ENCODE measurements around the gene PIGA.
A peak's percentile ranks its signal among the peaks of the same experiment; 100 is the strongest.

Gene PIGA

DNA sequence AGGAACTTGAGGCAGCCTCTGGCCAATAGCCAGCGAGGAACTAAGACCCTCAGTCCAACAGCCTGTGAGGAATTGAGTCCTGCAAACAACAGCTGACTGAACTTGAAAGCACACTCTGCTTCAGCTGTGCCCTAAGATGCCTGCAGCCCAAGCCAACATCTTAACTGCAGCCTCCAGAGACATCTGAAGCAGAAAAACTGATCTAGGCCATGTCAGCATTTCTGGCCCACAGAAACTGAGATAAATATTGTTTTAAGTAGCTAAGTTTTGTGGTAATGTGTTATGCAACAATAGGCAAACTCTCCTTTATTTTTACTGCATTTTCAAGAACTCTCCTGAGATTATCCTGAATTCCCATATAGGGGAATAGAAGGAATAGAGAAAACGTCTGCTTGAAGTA lies 24.4 kb upstream of the PIGA start:
- no peak overlapping the region for H3K4me3 ChIP-seq (ENCODE audit: low read depth, low read length)
- peak; percentile 28 for DNase-seq (ENCODE audit: low read depth)
- TF ChIP-seq, protein P1, sequence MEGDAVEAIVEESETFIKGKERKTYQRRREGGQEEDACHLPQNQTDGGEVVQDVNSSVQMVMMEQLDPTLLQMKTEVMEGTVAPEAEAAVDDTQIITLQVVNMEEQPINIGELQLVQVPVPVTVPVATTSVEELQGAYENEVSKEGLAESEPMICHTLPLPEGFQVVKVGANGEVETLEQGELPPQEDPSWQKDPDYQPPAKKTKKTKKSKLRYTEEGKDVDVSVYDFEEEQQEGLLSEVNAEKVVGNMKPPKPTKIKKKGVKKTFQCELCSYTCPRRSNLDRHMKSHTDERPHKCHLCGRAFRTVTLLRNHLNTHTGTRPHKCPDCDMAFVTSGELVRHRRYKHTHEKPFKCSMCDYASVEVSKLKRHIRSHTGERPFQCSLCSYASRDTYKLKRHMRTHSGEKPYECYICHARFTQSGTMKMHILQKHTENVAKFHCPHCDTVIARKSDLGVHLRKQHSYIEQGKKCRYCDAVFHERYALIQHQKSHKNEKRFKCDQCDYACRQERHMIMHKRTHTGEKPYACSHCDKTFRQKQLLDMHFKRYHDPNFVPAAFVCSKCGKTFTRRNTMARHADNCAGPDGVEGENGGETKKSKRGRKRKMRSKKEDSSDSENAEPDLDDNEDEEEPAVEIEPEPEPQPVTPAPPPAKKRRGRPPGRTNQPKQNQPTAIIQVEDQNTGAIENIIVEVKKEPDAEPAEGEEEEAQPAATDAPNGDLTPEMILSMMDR (conservative IDR thresholded peaks at IDR 0.05; ENCODE audit: low read depth, low read length): no peak

DNA sequence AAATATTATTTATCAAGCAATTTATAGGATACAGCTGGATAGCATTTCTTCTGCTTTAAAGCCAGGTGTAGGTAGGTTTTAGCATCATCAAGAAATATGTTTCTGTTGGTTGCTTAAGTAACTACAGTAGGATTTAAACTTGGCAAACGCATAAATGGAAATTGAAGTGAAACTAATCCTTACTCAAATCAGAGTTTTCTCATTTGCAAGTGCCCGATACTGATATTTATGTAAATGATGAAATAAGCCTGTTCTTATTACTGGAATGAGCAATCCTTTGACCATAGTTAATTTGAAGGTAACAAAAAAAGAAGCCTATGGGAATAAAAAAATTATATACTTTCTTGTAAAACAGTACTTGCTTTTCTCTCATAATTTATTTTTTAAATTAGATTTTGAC lies 23.2 kb upstream of the PIGA start:
- TF ChIP-seq, protein P1 (conservative IDR thresholded peaks at IDR 0.05; ENCODE audit: low read depth, low read length): no peak
- no peak overlapping the region for H3K4me3 ChIP-seq (ENCODE audit: low read depth, low read length)
- no peak for DNase-seq (ENCODE audit: low read depth)

DNA sequence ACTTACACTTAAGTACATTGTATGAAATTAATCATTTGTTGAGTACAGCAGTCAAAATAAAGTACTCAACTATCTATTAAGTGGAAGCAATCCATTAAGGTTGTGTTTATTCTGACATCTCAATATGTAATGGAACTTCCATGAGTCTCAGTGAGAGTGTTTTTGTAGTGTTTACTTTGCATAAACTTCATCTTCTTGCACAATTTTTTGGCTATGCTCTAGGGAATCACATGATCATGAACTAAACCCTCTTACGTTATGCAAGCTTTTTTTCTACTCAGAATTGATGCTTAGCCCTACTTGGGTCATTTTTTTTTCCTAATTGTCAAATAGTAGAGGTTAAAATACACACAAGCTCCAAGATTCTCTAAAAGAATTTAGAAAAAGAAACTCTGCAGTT lies 21.1 kb upstream of the PIGA start:
- TF ChIP-seq, protein P1 (conservative IDR thresholded peaks at IDR 0.05; ENCODE audit: low read depth, low read length): no peak
- peak; percentile 79 for DNase-seq (ENCODE audit: low read depth)
- no peak overlapping the region for H3K4me3 ChIP-seq (ENCODE audit: low read depth, low read length)

DNA sequence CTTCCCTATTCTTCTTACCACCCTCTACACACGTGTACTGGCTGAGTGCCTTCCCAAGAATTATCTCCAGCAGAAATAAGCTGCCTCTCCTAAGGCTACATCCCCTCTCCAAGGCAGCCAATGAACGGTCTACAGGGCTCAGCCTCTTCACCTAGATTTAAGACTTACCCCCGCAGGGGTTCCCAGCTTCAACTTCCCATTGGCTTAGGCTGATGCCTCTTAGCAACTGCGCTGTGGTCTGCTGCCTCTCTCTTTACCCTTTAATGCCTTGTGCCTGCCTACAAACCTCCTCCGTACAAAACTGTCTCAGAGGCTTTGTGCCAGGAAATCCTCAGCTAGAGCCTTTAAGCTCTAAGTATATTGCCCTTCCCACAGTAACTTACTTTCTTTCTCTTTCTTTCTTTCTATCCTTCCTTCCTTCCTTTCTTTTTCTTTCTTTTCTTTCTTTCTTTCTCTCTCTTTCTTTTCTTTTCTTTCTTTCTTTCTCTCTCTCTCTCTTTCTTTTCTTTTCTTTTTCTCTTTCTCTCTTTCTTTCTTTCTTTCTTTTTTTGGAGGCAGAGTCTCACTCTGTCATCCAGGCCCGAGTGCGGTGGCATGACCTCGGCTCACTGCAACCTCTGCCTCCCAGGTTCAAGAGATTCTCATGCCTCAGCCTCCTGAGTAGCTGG lies 15.1 kb upstream of the PIGA start:
- H3K4me3 ChIP-seq (ENCODE audit: low read depth, low read length): no peak overlapping the region
- TF ChIP-seq, protein P1 (conservative IDR thresholded peaks at IDR 0.05; ENCODE audit: low read depth, low read length): no peak
- DNase-seq (ENCODE audit: low read depth): peak; percentile 17

DNA sequence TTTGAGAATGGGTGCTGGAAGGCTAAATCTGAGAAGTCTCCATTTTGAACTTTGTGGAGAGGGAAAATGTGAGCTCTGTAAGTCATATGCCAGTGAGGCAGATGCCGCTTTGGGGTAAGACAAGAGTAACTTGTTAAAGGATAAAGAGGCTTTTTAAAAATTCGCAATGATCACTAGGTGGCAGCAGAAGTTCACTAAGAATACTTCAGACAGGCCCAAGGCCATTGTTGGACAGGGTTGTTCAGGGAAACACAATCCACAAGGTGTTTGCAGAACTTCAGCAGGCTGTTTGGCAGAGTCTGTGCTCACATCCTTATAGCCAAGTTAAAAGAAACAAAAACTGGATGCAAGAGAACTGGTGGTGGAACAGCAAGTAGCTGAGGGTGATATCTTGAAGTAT lies 13.7 kb upstream of the PIGA start:
- TF ChIP-seq, protein P1 (conservative IDR thresholded peaks at IDR 0.05; ENCODE audit: low read depth, low read length): peak; percentile 59
- DNase-seq (ENCODE audit: low read depth): peak; percentile 82
- H3K4me3 ChIP-seq (ENCODE audit: low read depth, low read length): no peak overlapping the region

DNA sequence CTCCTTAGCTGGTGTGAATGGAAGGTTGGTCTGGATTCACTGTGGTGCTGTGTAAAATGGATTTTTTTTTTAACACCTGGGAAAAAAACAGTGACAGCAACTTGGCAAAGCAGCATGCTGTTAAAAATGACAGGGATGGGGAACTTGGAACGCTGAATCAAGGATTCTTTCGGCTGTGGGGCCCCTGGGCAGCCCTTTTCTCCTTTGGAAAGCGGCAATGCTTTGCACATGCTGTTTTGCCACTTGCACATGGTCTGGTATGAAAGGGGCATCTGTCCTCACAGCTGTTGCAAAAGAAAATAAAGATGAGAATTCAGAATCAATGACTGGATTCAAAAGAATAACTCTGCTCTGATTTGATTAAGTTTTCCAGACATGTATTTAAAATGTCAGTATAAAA lies 10.7 kb upstream of the PIGA start:
- TF ChIP-seq, protein P1 (conservative IDR thresholded peaks at IDR 0.05; ENCODE audit: low read depth, low read length): no peak

DNA sequence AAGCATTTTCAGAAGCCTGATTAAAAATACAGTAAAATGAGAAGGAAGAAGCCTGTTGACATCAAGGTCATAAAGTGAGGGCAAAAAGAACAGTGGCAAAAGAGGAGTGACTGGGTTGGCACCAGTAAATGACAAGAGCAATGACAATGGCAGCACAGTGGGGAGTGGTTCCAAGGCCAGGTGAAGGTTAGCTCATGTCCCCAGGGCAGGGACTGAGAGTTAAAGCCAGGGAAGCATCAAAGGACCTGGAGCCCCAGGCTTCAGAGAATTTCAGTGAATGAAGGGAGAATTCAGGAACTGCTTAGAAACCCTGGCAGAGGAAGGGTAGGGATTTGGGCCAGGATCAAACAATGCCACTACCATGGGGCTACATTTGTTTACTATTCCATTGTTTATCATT lies 8.8 kb upstream of the PIGA start:
- no peak for DNase-seq (ENCODE audit: low read depth)
- TF ChIP-seq, protein P1 (conservative IDR thresholded peaks at IDR 0.05; ENCODE audit: low read depth, low read length): no peak
- no peak overlapping the region for H3K4me3 ChIP-seq (ENCODE audit: low read depth, low read length)

More for the DNA sequence above, 10.7 kb upstream of the PIGA start:
- no peak for DNase-seq (ENCODE audit: low read depth)
- no peak overlapping the region for H3K4me3 ChIP-seq (ENCODE audit: low read depth, low read length)

All from choroid plexus epithelial cell (primary cell).